H54 (cell line): ENCODE data around the gene TRNP1.
"Not testable (repeated sequence)": the region's sequence is repeated elsewhere in the genome, so short reads cannot be mapped to it uniquely, and the experiment has no call there.

Experiments used
- DNase-seq: peaks from one replicate; pipeline ENCODE4 v3.0.0; 2011; ENCODE audit warnings: low spot score, mixed read lengths; ENCODE audit not compliant: insufficient read length
- FAIRE-seq: peaks from 3 replicates; lab custom pipeline; 2011; peaks lifted over from hg19 to GRCh38; lab: Jason Lieb, UNC
- POLR2A ChIP-seq: IDR thresholded peaks from 2 replicates; pipeline ENCODE4 v1.6.1; 2011; ENCODE audit warnings: low read depth, mild to moderate bottlenecking, low read length

TRNP1 gene

GRCh38 chr1:26986658-26987057, 6.8 kb upstream of the TRNP1 start:
- no peak for FAIRE-seq
- TF ChIP-seq POLR2A = no peak
- no peak for DNase-seq

DNA sequence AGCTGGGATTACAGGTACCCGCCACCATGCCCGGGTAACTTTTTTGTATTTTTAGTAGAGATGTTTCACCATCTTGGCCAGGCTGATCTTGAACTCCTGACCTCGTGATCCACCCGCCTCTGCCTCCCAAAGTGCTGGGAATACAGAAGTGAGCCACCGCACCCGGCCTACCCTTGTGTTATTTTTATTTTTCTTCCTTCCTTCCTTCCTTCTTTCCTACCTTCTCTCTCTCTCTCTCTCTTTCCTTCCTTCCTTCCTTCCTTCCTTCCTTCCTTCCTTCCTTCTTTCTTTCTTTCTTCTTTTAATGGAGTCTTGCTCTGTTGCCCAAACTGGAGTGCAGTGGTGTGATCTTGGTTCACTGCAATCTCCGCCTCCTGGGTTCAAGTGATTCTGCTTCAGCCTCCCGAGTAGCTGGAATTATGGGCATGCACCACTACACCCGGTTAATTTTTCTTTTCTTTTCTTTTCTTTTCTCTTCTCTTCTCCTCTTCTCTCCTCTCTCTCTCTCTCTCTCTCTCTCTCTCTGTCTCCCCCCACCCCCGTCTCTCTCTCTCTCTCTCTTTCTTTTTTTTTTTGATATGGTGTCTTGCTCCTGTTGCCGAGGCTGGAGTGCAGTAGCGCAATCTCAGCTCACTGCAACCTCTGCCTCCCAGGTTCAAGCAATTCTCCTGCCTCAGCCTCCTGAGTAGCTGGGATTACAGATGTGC, 3.9 kb upstream of the TRNP1 start:
- not testable (repeated sequence) for FAIRE-seq, DNase-seq

DNA sequence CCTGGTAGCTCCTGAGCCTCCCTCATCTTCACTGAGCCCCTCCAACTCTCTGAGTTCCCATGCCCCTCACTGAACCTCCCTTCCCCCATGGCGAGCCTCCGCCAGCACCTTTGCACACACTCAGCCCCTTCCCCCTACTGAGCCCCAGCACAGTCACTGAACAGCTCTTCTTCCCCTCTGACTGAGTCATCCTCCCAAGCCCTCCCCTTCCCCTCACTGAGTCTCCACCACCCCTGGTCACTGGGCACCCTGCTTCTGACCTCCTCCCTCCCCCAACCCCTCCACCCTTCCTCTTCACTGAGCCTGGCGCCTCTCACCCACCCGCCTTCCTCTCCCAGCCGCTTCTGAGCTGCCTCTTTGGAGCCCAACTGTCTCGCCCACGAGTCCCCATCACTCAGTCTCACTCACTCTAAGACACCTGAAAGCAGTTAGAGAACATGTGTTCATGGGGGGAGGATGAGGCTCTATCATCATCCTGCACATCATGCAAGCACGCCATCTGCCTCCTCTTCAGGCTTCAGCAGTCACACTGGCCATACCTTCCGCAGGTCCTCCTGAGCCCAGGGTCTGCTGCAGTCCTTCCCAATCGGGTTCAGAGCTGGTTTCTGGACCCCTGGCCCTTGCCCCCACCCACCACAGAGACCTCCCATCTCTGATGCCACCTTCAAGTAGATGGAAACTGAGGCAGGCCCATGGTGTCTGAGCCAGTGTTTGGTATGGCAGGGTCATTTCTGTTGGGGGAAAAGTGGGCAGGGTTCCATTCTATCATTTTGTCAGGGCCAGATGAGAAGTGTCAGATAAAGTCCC, 2.0 kb upstream of the TRNP1 start:
- TF ChIP-seq POLR2A = no peak
- DNase-seq = no peak
- FAIRE-seq = no peak

DNA sequence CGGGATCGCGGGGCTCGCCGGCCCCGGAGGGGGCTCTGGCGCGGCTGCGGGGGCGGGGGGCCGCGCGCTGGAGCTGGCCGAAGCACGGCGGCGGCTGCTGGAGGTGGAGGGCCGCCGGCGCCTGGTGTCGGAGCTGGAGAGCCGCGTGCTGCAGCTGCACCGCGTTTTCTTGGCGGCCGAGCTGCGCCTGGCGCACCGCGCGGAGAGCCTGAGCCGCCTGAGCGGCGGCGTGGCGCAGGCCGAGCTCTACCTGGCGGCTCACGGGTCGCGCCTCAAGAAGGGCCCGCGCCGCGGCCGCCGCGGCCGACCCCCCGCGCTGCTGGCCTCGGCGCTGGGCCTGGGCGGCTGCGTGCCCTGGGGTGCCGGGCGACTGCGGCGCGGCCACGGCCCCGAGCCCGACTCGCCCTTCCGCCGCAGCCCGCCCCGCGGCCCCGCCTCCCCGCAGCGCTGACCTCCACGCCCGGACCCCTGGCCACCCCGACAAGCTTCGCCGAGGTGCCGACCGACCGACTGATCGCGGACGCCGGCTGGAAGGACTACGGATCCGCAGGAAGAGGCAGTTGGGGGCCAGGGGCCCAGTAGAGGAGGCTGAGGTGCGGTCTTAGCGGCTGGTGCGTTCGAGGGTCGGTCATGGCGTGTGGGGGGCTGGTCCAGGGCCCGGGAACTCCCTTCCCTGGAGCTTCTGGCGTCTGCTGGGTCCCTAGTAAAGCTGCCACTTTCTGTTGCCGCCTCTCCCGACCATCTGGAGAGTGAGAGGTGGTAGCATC, 711 bp downstream of the TRNP1 start:
- FAIRE-seq = no peak
- no peak for DNase-seq
- TF ChIP-seq POLR2A = no peak

DNA sequence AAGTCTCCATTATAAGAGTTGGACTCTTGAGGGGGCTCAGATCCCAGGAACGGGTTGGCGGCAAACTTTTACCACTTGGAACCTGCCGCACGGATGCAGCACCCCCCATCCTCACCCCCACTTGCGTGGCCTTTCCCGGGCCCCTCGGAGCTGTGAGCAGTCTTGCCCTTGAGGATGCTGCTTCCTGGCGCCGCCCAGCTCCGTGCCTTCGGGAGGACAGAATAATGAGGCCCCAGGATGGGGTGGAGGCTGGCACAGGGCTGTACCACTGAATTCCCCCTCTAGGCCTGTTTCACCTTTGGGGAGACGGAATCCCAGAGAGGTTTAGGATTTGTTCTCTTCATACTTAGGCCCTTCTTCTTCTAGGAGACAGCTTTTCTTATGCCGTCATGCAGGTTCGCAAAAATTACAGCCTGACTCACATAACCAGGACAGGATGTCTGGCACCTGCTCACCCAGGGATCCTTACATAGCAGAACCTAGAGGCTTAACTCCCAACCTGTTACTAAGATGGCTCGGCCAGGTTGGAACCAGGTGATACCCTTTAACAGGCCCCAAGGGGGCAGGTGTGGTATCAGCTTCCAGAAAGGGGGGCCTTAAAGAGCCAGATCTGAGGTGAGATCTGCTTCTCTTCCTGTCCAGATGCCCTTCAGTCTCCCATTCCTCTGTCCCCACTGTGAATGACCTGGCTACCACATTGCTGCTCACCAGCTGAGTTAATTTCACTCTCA, 1.5 kb downstream of the TRNP1 start:
- DNase-seq = no peak
- no peak for TF ChIP-seq POLR2A
- no peak for FAIRE-seq

- TF ChIP-seq POLR2A = no peak
- FAIRE-seq (no peak), DNase-seq (no peak)
These were observed 2.5 kb downstream of the TRNP1 start for GRCh38 chr1:26996024-26996423.

GRCh38 chr1:26996665-26997064, 3.2 kb downstream of the TRNP1 start:
- FAIRE-seq (no peak), DNase-seq (no peak)
- no peak for TF ChIP-seq POLR2A

DNA sequence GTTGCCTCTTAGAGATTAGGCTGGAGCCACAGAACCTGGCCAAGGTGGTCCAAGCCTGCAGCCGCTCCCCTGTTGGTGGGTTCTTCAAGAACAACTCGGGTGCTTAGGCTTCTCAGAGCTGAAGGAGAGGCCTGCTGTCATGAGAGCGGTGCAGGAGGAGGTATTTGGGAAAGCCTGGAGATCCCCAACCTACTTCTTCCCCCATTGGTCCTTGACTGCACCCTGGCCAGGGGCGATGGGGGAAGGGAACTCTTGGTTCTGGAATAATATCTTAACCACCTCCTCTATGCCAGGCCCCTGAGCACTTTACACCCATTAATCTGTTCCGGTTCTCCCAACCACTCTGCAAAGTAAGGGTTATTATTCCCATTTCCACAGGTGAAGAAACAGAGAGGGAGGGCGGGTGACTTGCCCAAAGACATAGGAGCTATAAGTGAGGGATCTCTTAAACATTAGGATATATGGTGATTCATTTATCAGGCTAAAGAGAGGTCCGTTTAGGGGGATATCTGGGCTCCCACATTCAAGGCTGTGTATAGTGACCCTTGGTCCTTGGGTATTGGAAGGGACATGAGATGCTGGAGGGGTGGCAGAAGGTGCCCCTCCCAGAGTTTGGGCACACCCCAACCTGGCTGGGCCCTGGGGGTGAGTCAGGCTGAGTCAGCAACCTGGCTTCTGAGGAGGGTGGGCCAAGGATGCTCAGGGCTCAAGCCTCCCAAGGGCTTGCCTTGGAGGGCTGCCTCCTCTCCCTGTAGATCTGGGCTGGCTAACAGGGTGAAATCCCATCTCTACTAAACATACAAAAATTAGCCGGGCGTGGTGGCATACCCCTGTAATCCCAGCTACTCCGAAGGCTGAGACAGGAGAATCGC, 5.2 kb downstream of the TRNP1 start:
- TF ChIP-seq POLR2A = no peak

GRCh38 chr1:26999440-26999987, 6.0 kb downstream of the TRNP1 start:
- FAIRE-seq = no peak
- DNase-seq = peak; percentile 82
- no peak for TF ChIP-seq POLR2A

More for the DNA sequence above, 5.2 kb downstream of the TRNP1 start:
- DNase-seq = no peak
- no peak for FAIRE-seq

- TF ChIP-seq POLR2A = no peak
- no peak for FAIRE-seq
- no peak for DNase-seq
These were observed 6.8 kb downstream of the TRNP1 start for GRCh38 chr1:27000090-27000816.

GRCh38 chr1:27000817-27001460, 7.4 kb downstream of the TRNP1 start:
- DNase-seq = no peak
- no peak for TF ChIP-seq POLR2A
- no peak for FAIRE-seq
